CD8-positive, alpha-beta memory T cell (primary cell): ENCODE data around the gene AKIRIN2. TPM values are rescaled to one million over a fixed set of nuclear protein-coding genes. Genes with fewer than 3 reads are reported as not detected.
"Not testable (repeated sequence)": the region's sequence is repeated elsewhere in the genome, so short reads cannot be mapped to it uniquely, and the experiment has no call there.

Source experiments
- CTCF ChIA-PET: fragments of 350-600 bp; sonication (Branson Sonifier 250); formaldehyde crosslinking; loops from one replicate; lab custom pipeline; 2021; ENCODE audit warnings: antibody characterized with exemption; lab: Charles Lee
- POLR2A ChIA-PET: fragments of 350-600 bp; sonication (Branson Sonifier 250); formaldehyde crosslinking; loops from one replicate; lab custom pipeline; 2021; ENCODE audit warnings: antibody characterized with exemption; lab: Charles Lee
- DNase-seq, 5 donors: peaks; one replicate each; pipeline versions ENCODE4 v3.0.0 to v3.0.0-alpha.2; 2020 to 2022; ENCODE audit warnings: mixed read lengths in 1 of 5
- H3K27ac ChIP-seq: one replicate; pipeline ENCODE4 v1.7.0; 2013; ENCODE audit warnings: low read depth, mild to moderate bottlenecking, low read length, moderate library complexity
- H3K27me3 ChIP-seq: 2 replicates; pipeline ENCODE4 v1.7.0; 2013; ENCODE audit warnings: low read length, mild to moderate bottlenecking; ENCODE audit not compliant: insufficient read depth, poor library complexity, severe bottlenecking
- H3K36me3 ChIP-seq: 2 replicates; pipeline ENCODE4 v1.7.0; 2013; ENCODE audit warnings: mild to moderate bottlenecking, low read length, moderate library complexity; ENCODE audit not compliant: insufficient read depth
- H3K4me1 ChIP-seq: 2 replicates; pipeline ENCODE4 v1.7.0; 2013; ENCODE audit warnings: mild to moderate bottlenecking, low read length, moderate library complexity; ENCODE audit not compliant: insufficient read depth
- H3K4me3 ChIP-seq: 2 replicates; pipeline ENCODE4 v1.7.0; 2013; ENCODE audit warnings: mild to moderate bottlenecking, low read length
- H3K9me3 ChIP-seq: 2 replicates; pipeline ENCODE4 v1.7.0; 2013; ENCODE audit warnings: mild to moderate bottlenecking, low read length
- H3K27ac Mint-ChIP-seq, 8 donors: one replicate each; pipeline ENCODE4 v1.8.0; 2020 to 2021; ENCODE audit warnings: mixed read lengths in 8 of 8, mild to moderate bottlenecking in 6 of 8, inconsistent platforms in 3 of 8, moderate library complexity in 3 of 8
- H3K27me3 Mint-ChIP-seq, 2 donors: one replicate each; pipeline ENCODE4 v1.8.0; 2020 to 2021; ENCODE audit warnings: mixed read lengths in 2 of 2, mild to moderate bottlenecking in 1 of 2, moderate library complexity in 1 of 2
- H3K36me3 Mint-ChIP-seq, 3 donors: one replicate each; pipeline ENCODE4 v1.8.0; 2020 to 2021; ENCODE audit warnings: mixed read lengths in 3 of 3, inconsistent platforms in 1 of 3, mild to moderate bottlenecking in 1 of 3
- H3K4me1 Mint-ChIP-seq, 3 donors: one replicate each; pipeline ENCODE4 v1.8.0; 2020 to 2021; ENCODE audit warnings: mixed read lengths in 3 of 3, inconsistent platforms in 1 of 3, mild to moderate bottlenecking in 1 of 3
- H3K4me3 Mint-ChIP-seq, 7 donors: one replicate each; pipeline ENCODE4 v1.8.0; 2020 to 2021; ENCODE audit warnings: mixed read lengths in 7 of 7, mild to moderate bottlenecking in 6 of 7, moderate library complexity in 4 of 7, inconsistent platforms in 2 of 7
- H3K9me3 Mint-ChIP-seq, 5 donors: one replicate each; pipeline ENCODE4 v1.8.0; 2020 to 2022; ENCODE audit warnings: mixed read lengths in 5 of 5, mild to moderate bottlenecking in 3 of 5, moderate library complexity in 2 of 5, inconsistent platforms in 1 of 5
- polyA plus RNA-seq: library from polyadenylated mRNA; unstranded; fragments of 300-500 nt; fragmentation: Illumina TruSeq; gene quantifications from one replicate; pipeline ENCODE4 v1.2.3, GENCODE V29; 2021
- total RNA-seq, 2 experiments: library from RNA; stranded (reverse); gene quantifications; one replicate each; pipeline ENCODE4 v1.2.3, GENCODE V29; 2021

The AKIRIN2 gene
- total and polyA plus RNA-seq, 3 experiments from 2014 or later, result 47.3 to 55.6 (median 49.3) TPM

DNA sequence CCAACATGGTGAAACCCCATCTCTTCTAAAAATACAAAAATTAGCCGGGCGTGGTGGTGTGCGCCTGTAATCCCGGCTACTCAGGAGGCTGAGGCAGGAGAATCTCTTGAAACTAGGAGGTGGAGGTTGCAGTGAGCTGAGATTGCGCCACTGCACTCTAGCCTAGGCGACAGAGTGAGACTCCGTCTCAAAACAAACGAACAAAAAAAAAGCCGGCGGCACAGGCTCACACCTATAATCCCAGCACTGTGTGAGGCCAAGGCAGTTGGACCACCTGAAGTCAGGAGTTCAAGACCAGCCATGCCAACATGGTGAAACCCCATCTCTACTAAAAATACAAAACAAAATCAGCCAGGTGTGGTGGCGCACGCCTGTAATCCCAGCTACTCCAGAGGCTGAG lies 5.2 kb downstream of the AKIRIN2 start:
- not testable (repeated sequence) for H3K9me3 Mint-ChIP-seq, DNase-seq, H3K27me3 ChIP-seq, H3K27me3 Mint-ChIP-seq, H3K36me3 ChIP-seq, H3K9me3 ChIP-seq, H3K4me3 ChIP-seq, H3K27ac ChIP-seq
- Mint-ChIP-seq H3K36me3 (peaks cover 0 to 27% (median 0%) of the 10 kb centered on the region in 3 donors), H3K4me1 (peaks cover 72 to 84% (median 81%) of the 10 kb centered on the region in 3 donors), H3K4me3 (peak overlapping the region in 4 of 7 donors; percentile 93 to 98 (median 96)), H3K27ac (peak overlapping the region in 2 of 8 donors; percentile 50 to 79)
- CTCF ChIA-PET, result interaction anchor here (1.7 kb wide), 1 partner anchor 28 kb away, joined by 4 read pairs; no protein-coding TSS in a partner anchor
- POLR2A ChIA-PET, result interaction anchor here (0.7 to 0.8 kb wide), 2 partner anchors 35 to 1179 kb away, joined by 3 read pairs; no protein-coding TSS in a partner anchor
- H3K4me1 ChIP-seq, result peaks cover 44% of the 10 kb centered on the region

DNA sequence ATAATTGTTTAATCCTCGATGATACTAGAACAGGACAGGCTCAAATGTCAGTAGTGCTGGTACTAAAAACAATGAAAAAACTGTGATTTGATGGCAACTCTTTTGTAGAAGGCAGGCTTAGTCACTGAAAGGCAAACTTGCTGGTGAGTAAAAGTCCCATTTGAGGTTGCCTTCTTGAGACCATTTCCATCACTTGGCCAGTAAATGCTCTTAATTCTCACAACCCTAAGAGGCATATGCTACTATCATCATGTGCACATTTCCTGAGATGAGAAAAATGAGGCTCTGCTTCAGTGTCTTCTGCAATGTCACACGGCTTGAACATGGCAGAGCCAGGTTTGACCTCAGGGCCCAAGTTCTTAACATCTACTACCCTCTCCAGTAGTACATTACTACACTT lies 9.9 kb downstream of the AKIRIN2 start:
- H3K9me3 Mint-ChIP-seq, result no peaks in the 10 kb centered on the region
- no peaks in the 10 kb centered on the region for H3K27me3 ChIP-seq
- H3K4me1 ChIP-seq, result peaks cover 51% of the 10 kb centered on the region
- DNase-seq, result no peak
- H3K4me1 Mint-ChIP-seq, result peaks cover 65 to 94% (median 88%) of the 10 kb centered on the region in 3 donors
- H3K27ac Mint-ChIP-seq, result peak overlapping the region in 5 of 8 donors; percentile 12 to 82 (median 42)
- H3K4me3 ChIP-seq, result no peak overlapping the region
- H3K36me3 ChIP-seq, result no peaks in the 10 kb centered on the region
- no peaks in the 10 kb centered on the region for H3K9me3 ChIP-seq
- H3K27ac ChIP-seq, result no peak overlapping the region
- H3K4me3 Mint-ChIP-seq, result peak overlapping the region in 1 of 7 donors; percentile 25
- ChIA-PET POLR2A (no interaction called here), CTCF (no interaction called here)
- H3K36me3 Mint-ChIP-seq, result peaks cover 0 to 30% (median 0%) of the 10 kb centered on the region in 3 donors
- H3K27me3 Mint-ChIP-seq, result no peaks in the 10 kb centered on the region

DNA sequence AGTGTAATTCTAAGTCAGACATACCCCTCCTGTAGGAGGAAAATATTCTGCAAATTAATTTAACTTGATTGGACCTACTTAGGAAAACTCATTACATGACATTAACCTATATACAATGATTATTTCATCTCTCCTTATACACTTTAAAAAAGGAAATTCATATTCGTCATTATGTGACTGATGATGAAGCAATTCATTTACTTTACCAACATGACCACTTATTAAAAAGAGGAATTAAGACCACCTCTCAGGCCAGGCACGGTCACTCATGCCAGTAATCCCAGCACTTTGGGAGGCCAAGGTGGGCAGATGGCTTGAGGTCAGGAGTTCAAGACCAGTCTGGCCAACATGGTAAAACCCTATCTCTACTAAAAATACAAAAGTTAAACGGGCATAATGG lies 11.6 kb downstream of the AKIRIN2 start:
- Mint-ChIP-seq H3K27ac (peak overlapping the region in 5 of 8 donors; percentile 32 to 72 (median 51)), H3K27me3 (no peaks in the 10 kb centered on the region), H3K36me3 (peaks cover 2 to 35% (median 5%) of the 10 kb centered on the region in 3 donors), H3K4me1 (peaks cover 67 to 96% (median 95%) of the 10 kb centered on the region in 3 donors), H3K9me3 (no peaks in the 10 kb centered on the region), H3K4me3 (peak overlapping the region in 1 of 7 donors; percentile 49)
- H3K27ac ChIP-seq, result no peak overlapping the region
- no peak for DNase-seq
- no peaks in the 10 kb centered on the region for H3K36me3 ChIP-seq
- ChIA-PET POLR2A (no interaction called here), CTCF (no interaction called here)
- peaks cover 43% of the 10 kb centered on the region for H3K4me1 ChIP-seq
- no peaks in the 10 kb centered on the region for H3K27me3 ChIP-seq
- H3K9me3 ChIP-seq, result no peaks in the 10 kb centered on the region
- H3K4me3 ChIP-seq, result no peak overlapping the region

DNA sequence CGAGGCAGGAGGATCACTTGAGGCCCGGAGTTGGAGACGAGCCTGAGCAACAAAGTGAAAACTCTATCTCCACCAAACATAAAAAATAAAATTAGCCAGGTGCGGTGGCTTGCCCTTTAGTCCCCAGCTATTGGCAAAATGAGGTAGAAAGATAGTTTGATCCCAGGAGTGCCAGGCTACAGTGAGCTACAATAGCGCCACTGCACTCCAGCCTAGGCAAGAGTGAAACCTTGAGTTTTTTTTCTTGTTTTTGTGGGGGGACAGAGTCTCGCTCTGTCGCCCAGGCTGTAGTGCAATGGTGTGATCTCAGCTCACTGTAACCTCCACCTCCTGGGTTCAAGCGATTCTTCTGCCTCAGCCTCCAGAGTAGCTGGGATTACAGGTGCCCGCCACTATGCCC lies 14.1 kb downstream of the AKIRIN2 start:
- H3K36me3 Mint-ChIP-seq, result peaks cover 2 to 30% (median 5%) of the 10 kb centered on the region in 3 donors
- POLR2A ChIA-PET, CTCF ChIA-PET: not testable (repeated sequence)

DNA sequence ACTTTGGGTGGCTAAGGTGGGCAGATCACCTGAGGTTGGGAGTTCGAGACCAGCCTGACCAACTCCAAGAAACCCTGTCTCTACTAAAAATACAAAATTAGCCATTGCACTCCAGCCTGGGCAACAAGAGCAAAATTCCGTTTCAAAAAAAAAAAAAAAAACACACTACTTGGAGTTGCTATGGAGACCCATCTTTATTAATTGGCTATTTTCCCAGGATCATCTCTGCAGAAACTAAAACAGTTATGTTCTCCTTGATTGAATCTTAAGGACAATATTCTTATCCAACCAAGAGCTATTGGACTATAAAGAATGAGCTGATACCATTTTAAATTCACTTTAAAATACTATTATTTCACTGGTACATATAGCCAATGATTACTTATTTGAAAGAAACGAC lies 14.7 kb downstream of the AKIRIN2 start:
- ChIA-PET CTCF (no interaction called here), POLR2A (interaction anchor here (0.6 kb wide), 1 partner anchor 15 kb away, joined by 3 read pairs; no protein-coding TSS in a partner anchor)
- peak overlapping the region in 3 of 8 donors; percentile 17 to 58 (median 53) for H3K27ac Mint-ChIP-seq
- H3K27me3 ChIP-seq, result no peaks in the 10 kb centered on the region
- peaks cover 32% of the 10 kb centered on the region for H3K4me1 ChIP-seq
- H3K36me3 ChIP-seq, result no peaks in the 10 kb centered on the region
- H3K4me1 Mint-ChIP-seq, result peaks cover 73 to 96% (median 95%) of the 10 kb centered on the region in 3 donors
- H3K27me3 Mint-ChIP-seq, result no peaks in the 10 kb centered on the region
- DNase-seq, result no peak
- H3K9me3 ChIP-seq, result no peaks in the 10 kb centered on the region
- peak overlapping the region in 3 of 7 donors; percentile 2 to 63 (median 26) for H3K4me3 Mint-ChIP-seq
- peaks cover 4 to 30% (median 5%) of the 10 kb centered on the region in 3 donors for H3K36me3 Mint-ChIP-seq
- no peak overlapping the region for H3K27ac ChIP-seq
- H3K9me3 Mint-ChIP-seq, result no peaks in the 10 kb centered on the region
- H3K4me3 ChIP-seq, result no peak overlapping the region

More for the DNA sequence above, 14.1 kb downstream of the AKIRIN2 start:
- H3K27me3 Mint-ChIP-seq, H3K4me3 ChIP-seq, H3K9me3 ChIP-seq, H3K9me3 Mint-ChIP-seq, H3K36me3 ChIP-seq, DNase-seq, H3K4me3 Mint-ChIP-seq, H3K27me3 ChIP-seq, H3K27ac ChIP-seq: not testable (repeated sequence)
- H3K4me1 Mint-ChIP-seq, result peaks cover 71 to 96% (median 95%) of the 10 kb centered on the region in 3 donors
- H3K4me1 ChIP-seq, result peaks cover 27% of the 10 kb centered on the region
- H3K27ac Mint-ChIP-seq, result peak overlapping the region in 2 of 8 donors; percentile 10 to 54

DNA sequence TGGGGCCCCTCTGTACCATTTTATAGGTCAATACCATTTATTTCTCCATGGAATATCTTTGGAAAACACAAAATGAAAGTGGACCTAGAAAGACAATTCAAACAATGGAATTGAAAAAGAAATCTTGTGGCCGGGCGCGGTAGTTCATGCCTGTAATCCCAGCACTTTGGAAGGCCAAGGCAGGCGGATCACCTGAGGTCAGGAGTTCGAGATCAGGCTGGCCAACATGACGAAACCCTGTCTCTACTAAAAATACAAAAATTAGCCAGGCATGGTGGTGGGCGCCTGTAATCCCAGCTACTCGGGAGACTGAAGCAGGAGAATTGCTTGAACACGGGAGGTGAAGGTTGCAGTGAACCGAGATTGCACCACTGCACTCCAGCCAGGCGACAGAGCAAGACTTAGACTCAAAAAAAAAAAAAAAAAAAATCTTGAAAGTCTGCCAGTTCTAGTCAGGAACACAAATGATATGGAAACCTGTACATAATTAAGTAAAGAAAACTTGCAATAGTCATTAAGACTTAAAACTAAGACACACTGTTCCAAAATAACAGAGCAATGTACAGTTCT lies 15.3 kb downstream of the AKIRIN2 start:
- H3K9me3 ChIP-seq, DNase-seq, H3K9me3 Mint-ChIP-seq, H3K4me3 ChIP-seq, H3K27ac ChIP-seq, H3K27me3 ChIP-seq, H3K36me3 ChIP-seq, CTCF ChIA-PET, H3K27me3 Mint-ChIP-seq, POLR2A ChIA-PET: not testable (repeated sequence)
- Mint-ChIP-seq H3K4me1 (peaks cover 73 to 96% (median 95%) of the 10 kb centered on the region in 3 donors), H3K4me3 (peak overlapping the region in 3 of 7 donors; percentile 21 to 63 (median 26)), H3K27ac (peak overlapping the region in 2 of 8 donors; percentile 17 to 58), H3K36me3 (peaks cover 4 to 30% (median 5%) of the 10 kb centered on the region in 3 donors)
- peaks cover 26% of the 10 kb centered on the region for H3K4me1 ChIP-seq

DNA sequence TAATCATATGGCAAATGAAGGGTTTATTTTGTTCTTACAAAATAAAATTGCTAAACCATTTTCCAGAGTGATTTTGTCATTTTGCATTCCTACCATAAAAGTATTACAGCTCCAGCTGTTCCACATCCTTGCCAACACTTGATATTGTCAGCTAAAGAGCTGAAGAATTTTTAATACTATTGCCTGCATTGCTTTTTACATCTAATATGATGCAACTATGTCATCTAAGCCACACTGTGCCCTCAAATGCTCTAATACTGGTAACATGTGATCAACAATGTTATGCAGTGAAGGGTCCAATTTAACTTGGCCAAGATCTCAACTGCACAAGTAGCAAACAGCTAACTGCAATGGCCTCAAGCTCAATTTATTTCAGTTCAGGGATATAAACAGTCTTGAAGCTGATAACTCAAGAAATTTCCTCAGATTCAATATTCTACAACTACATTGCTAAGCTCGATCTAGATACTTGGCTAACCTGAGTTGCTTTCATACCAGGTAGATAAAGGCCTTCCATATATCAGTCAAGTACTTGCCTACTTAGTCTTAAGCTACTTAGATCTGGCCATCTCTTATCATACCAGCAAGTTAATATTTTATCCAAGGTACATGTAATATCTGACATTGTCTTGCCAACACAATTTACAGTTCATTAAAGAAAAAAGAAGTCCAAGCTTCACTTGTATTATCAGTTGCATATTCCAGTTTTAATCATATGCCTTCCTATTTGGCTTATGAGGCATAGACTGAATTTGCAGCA lies 17.0 kb downstream of the AKIRIN2 start:
- peaks cover 14% of the 10 kb centered on the region for H3K4me1 ChIP-seq
- no peaks in the 10 kb centered on the region for H3K27me3 ChIP-seq
- POLR2A ChIA-PET, result no interaction called here
- CTCF ChIA-PET, result interaction anchor here (0.8 to 1.8 kb wide), 3 partner anchors 14 to 147 kb away, joined by 3 to 5 read pairs (median 5); no protein-coding TSS in a partner anchor
- Mint-ChIP-seq H3K9me3 (no peaks in the 10 kb centered on the region), H3K27ac (peak overlapping the region in 6 of 8 donors; percentile 2 to 72 (median 36)), H3K27me3 (no peaks in the 10 kb centered on the region), H3K36me3 (peaks cover 4 to 35% (median 5%) of the 10 kb centered on the region in 3 donors), H3K4me1 (peaks cover 68 to 95% (median 86%) of the 10 kb centered on the region in 3 donors), H3K4me3 (peak overlapping the region in 1 of 7 donors; percentile 19)
- no peak for DNase-seq
- H3K27ac ChIP-seq, result no peak overlapping the region
- H3K36me3 ChIP-seq, result no peaks in the 10 kb centered on the region
- H3K9me3 ChIP-seq, result no peaks in the 10 kb centered on the region
- H3K4me3 ChIP-seq, result no peak overlapping the region
